ENCODE results near the gene CHRNE. TPM values are rescaled to one million over a fixed set of nuclear protein-coding genes. Genes with fewer than 3 reads are reported as not detected.
"Not testable (repeated sequence)": the region's sequence is repeated elsewhere in the genome, so short reads cannot be mapped to it uniquely, and the experiment has no call there.

The CHRNE gene
- total RNA-seq, 6 experiments from 2014 or later, result 0.07 to 0.15 (median 0.07) TPM; not detected in 3

GRCh38 chr17:4860651-4861050 lies 42.2 kb downstream of the CHRNE start:
- peaks cover 21% of the 10 kb centered on the region for H3K4me1 Mint-ChIP-seq (ENCODE audit: low read depth)
- H3K36me3 Mint-ChIP-seq (ENCODE audit: low read depth), result peaks cover 13% of the 10 kb centered on the region
- H3K27ac Mint-ChIP-seq, result no peak overlapping the region
- H3K4me3 Mint-ChIP-seq, result no peak overlapping the region
- DNase-seq, result no peak
- TF ChIP-seq CTCF (IDR thresholded peaks at IDR 0.05), result no peak
- H3K27me3 Mint-ChIP-seq (ENCODE audit: insufficient read depth), result peaks cover under 1% of the 10 kb centered on the region; the same call in 1 of the 2 replicates
- no peaks in the 10 kb centered on the region for H3K9me3 Mint-ChIP-seq

- H3K9me3 Mint-ChIP-seq, result no peaks in the 10 kb centered on the region
- H3K4me1 Mint-ChIP-seq (ENCODE audit: low read depth), result peaks cover 21% of the 10 kb centered on the region
- peaks cover 13% of the 10 kb centered on the region for H3K36me3 Mint-ChIP-seq (ENCODE audit: low read depth)
- no peak for TF ChIP-seq CTCF (IDR thresholded peaks at IDR 0.05)
- no peak overlapping the region; the same call in 1 of the 2 replicates for H3K4me3 Mint-ChIP-seq
- no peaks in the 10 kb centered on the region; the same call in 1 of the 2 replicates for H3K27me3 Mint-ChIP-seq (ENCODE audit: insufficient read depth)
- no peak overlapping the region for H3K27ac Mint-ChIP-seq
- no peak for DNase-seq
Measured at GRCh38 chr17:4859816-4860625, 42.9 kb downstream of the CHRNE start.

GRCh38 chr17:4858882-4859260 lies 44.0 kb downstream of the CHRNE start:
- Mint-ChIP-seq H3K27me3 (ENCODE audit: insufficient read depth) (no peaks in the 10 kb centered on the region; the same call in 1 of the 2 replicates), H3K36me3 (ENCODE audit: low read depth) (peaks cover 22% of the 10 kb centered on the region), H3K4me1 (ENCODE audit: low read depth) (peaks cover 31% of the 10 kb centered on the region), H3K4me3 (peak overlapping the region; percentile 32; the same call in 1 of the 2 replicates), H3K27ac (peak overlapping the region; percentile 64), H3K9me3 (no peaks in the 10 kb centered on the region)
- peak; percentile 20 for DNase-seq
- no peak for TF ChIP-seq CTCF (IDR thresholded peaks at IDR 0.05)

GRCh38 chr17:4858068-4858881 lies 44.6 kb downstream of the CHRNE start:
- DNase-seq, result no peak
- Mint-ChIP-seq H3K36me3 (ENCODE audit: low read depth) (peaks cover 22% of the 10 kb centered on the region), H3K27me3 (ENCODE audit: insufficient read depth) (no peaks in the 10 kb centered on the region; the same call in 1 of the 2 replicates), H3K4me3 (no peak overlapping the region), H3K27ac (peak overlapping the region; percentile 64), H3K9me3 (no peaks in the 10 kb centered on the region), H3K4me1 (ENCODE audit: low read depth) (peaks cover 31% of the 10 kb centered on the region)
- TF ChIP-seq CTCF (IDR thresholded peaks at IDR 0.05), result no peak

GRCh38 chr17:4857347-4857746 lies 45.6 kb downstream of the CHRNE start:
- not testable (repeated sequence) for H3K9me3 Mint-ChIP-seq; H3K4me3 Mint-ChIP-seq; H3K27me3 Mint-ChIP-seq (ENCODE audit: insufficient read depth); H3K27ac Mint-ChIP-seq; DNase-seq
- peaks cover 34% of the 10 kb centered on the region for H3K4me1 Mint-ChIP-seq (ENCODE audit: low read depth)
- peaks cover 22% of the 10 kb centered on the region for H3K36me3 Mint-ChIP-seq (ENCODE audit: low read depth)

- H3K36me3 Mint-ChIP-seq (ENCODE audit: low read depth), result peaks cover 22% of the 10 kb centered on the region
- TF ChIP-seq CTCF (IDR thresholded peaks at IDR 0.05), result no peak
Measured at GRCh38 chr17:4856937-4857314, 46.0 kb downstream of the CHRNE start.

More at GRCh38 chr17:4856937-4857314, 46.0 kb downstream of the CHRNE start:
- H3K4me1 Mint-ChIP-seq (ENCODE audit: low read depth), result peaks cover 38% of the 10 kb centered on the region
- no peak for DNase-seq
- H3K9me3 Mint-ChIP-seq, result no peaks in the 10 kb centered on the region
- H3K4me3 Mint-ChIP-seq, result no peak overlapping the region
- H3K27me3 Mint-ChIP-seq (ENCODE audit: insufficient read depth), result no peaks in the 10 kb centered on the region; the same call in 1 of the 2 replicates
- no peak overlapping the region for H3K27ac Mint-ChIP-seq

Data from HFFc6 (cell line).